Mammary epithelial cell (primary cell): Measurements from ENCODE around the gene CACNG8.

Experiments used
- EZH2 ChIP-seq: IDR thresholded peaks from 2 replicates; pipeline ENCODE4 v1.6.1; 2012; ENCODE audit warnings: low read length, inconsistent platforms, borderline replicate concordance
- TF ChIP-seq, protein P1 (sequence below), 2 donors: IDR thresholded peaks in 1 of 2; conservative IDR thresholded peaks in 1 of 2; 2 replicates each; pipeline ENCODE4 v1.5.1; 2011 to 2012; ENCODE audit warnings: inconsistent platforms in 2 of 2, low read length in 2 of 2, mild to moderate bottlenecking in 2 of 2, control low read depth in 1 of 2, low read depth in 1 of 2; ENCODE audit not compliant: insufficient read depth in 1 of 2; ENCODE audit errors: extremely low read depth in 1 of 2

DNA sequence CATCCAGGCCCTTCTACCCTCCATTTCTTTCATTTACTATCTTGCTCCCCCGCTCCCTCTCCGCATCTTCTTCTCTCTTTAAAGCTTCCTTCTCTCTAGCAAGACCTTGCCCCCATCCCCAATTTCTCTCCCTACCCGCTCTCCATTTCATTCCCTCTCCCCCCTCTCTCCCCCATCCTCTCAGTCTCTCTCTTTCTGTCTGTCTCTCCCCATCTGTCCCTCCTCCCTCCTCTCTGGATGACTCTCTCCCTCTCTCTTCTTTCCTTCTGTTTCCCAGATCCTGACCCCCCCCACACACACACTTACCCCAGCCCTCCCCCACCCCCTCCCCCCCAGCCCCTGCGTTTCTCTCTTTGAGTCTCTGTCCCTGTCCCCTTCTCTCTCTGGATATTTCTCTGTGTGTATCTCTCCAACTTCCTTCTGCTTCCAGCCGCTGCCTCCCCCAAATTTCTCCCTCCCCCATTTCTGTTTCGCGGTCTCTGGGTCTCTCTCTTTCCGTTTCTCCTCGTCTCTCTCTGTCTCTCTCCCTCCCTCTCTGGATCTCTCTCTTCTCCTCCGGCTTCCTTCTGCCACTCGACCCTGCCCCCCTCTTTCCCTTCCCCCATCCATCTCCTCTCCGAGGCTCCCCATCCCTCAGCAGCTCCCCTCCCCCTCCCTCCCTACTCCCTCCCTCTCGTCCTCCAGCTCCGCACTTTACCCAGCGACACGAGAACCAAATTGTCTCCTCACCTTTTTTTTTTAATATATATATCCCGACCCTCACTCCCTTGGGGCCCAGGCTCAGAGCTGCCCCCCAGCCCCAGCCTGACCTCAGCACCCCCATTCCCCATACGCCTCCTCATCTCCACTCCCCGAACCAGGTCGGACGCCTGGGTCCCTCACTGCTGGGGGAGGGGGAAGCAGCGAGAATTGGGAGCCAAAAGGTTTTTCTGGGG is 3.6 kb upstream of the CACNG8 start:
- TF ChIP-seq EZH2 = no peak
- TF ChIP-seq, protein P1, sequence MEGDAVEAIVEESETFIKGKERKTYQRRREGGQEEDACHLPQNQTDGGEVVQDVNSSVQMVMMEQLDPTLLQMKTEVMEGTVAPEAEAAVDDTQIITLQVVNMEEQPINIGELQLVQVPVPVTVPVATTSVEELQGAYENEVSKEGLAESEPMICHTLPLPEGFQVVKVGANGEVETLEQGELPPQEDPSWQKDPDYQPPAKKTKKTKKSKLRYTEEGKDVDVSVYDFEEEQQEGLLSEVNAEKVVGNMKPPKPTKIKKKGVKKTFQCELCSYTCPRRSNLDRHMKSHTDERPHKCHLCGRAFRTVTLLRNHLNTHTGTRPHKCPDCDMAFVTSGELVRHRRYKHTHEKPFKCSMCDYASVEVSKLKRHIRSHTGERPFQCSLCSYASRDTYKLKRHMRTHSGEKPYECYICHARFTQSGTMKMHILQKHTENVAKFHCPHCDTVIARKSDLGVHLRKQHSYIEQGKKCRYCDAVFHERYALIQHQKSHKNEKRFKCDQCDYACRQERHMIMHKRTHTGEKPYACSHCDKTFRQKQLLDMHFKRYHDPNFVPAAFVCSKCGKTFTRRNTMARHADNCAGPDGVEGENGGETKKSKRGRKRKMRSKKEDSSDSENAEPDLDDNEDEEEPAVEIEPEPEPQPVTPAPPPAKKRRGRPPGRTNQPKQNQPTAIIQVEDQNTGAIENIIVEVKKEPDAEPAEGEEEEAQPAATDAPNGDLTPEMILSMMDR (conservative IDR thresholded peaks at IDR 0.05 in 1 of 2, IDR thresholded peaks at IDR 0.05 in 1 of 2; ENCODE audit: extremely low read depth in 1 of 2, insufficient read depth in 1 of 2, low read depth in 1 of 2, low read length in 2 of 2) = no peak
